GM20000 (cell line): ENCODE measurements around the gene TPRG1.

Experiments used
- DNase-seq: peaks from one replicate; pipeline ENCODE4 v3.0.0; 2012; ENCODE audit warnings: low spot score
- CTCF ChIP-seq: IDR thresholded peaks from 2 replicates; pipeline ENCODE4 v1.5.1; 2012; ENCODE audit warnings: mild to moderate bottlenecking, control low read depth; ENCODE audit errors: extremely low read depth, missing control alignments

Gene TPRG1

GRCh38 chr3:189355115-189355480, 183.3 kb downstream of the TPRG1 start:
- no peak for DNase-seq
- no peak for TF ChIP-seq CTCF

GRCh38 chr3:189355481-189356201, 183.9 kb downstream of the TPRG1 start:
- no peak for TF ChIP-seq CTCF
- DNase-seq = no peak

- DNase-seq = no peak
- no peak for TF ChIP-seq CTCF
These were observed 188.5 kb downstream of the TPRG1 start for GRCh38 chr3:189360291-189360690.

GRCh38 chr3:189361103-189361835, 189.5 kb downstream of the TPRG1 start:
- TF ChIP-seq CTCF = no peak
- no peak for DNase-seq

GRCh38 chr3:189363590-189364255, 192.0 kb downstream of the TPRG1 start:
- no peak for TF ChIP-seq CTCF
- DNase-seq = no peak

GRCh38 chr3:189365609-189366564, 194.1 kb downstream of the TPRG1 start:
- TF ChIP-seq CTCF = no peak
- DNase-seq = no peak
